Fibroblast of lung (primary cell): ENCODE data around the gene MGP.

Source experiments
- CTCF ChIP-seq, 2 donors: IDR thresholded peaks in 1 of 2; conservative IDR thresholded peaks in 1 of 2; 1 replicate in 1 of 2; 2 replicates in 1 of 2; pipeline ENCODE4 v1.5.1; 2011 to 2012; ENCODE audit warnings: low read length in 2 of 2, control low read depth in 1 of 2, inconsistent platforms in 1 of 2, low read depth in 1 of 2, mild to moderate bottlenecking in 1 of 2
- EZH2 ChIP-seq: IDR thresholded peaks from 2 replicates; pipeline ENCODE4 v1.5.1; 2012; ENCODE audit warnings: low read length, control low read depth, mild to moderate bottlenecking; ENCODE audit errors: missing control alignments

DNA sequence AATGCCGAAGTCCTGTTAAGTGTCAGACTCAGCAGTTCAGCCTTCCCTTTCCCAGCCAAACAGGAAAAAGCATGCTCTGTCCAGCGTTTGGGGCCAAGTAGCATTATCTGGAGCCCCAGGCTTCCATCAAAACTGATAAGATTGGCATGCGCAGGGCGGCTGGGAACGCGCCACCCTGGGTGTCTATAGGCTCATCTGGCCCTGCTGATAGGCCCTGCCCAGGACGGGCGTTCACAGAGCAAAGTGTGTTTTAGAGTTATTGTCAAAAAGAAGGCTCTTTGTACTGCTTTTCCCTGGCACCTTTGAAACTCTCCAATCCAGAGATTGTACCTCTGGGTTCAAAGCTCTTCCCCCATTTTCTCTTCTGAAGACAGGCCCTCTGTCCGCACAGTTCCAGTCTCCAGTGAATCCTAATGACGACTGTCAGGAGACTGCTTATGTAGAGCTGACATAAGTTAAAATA lies 42.2 kb downstream of the MGP start, which contains the start of gene ART4:
- TF ChIP-seq CTCF (conservative IDR thresholded peaks at IDR 0.05 in 1 of 2, IDR thresholded peaks at IDR 0.05 in 1 of 2; ENCODE audit: low read depth in 1 of 2, low read length in 2 of 2) (no peak), EZH2 (no peak)
